Fibroblast of skin of left quadriceps (primary cell): ENCODE measurements around the gene CNNM4.

Source experiments
- DNase-seq, 2 experiments: peaks; one replicate each; pipeline ENCODE4 v3.0.0-alpha.2; 2013; ENCODE audit warnings: low read depth in 2 of 2

The CNNM4 gene

GRCh38 chr2:96832408-96832753 is 71.7 kb downstream of the CNNM4 start:
- no peak for DNase-seq

- DNase-seq = peak; percentile 19 to 23
Measured at GRCh38 chr2:96832754-96833507, 72.2 kb downstream of the CNNM4 start.

- DNase-seq = no peak
Measured at GRCh38 chr2:96835830-96836229, 75.1 kb downstream of the CNNM4 start.

- no peak for DNase-seq
Measured at GRCh38 chr2:96837575-96837974, 76.9 kb downstream of the CNNM4 start.

- DNase-seq = no peak
Measured at GRCh38 chr2:96838345-96839292, 77.9 kb downstream of the CNNM4 start.

GRCh38 chr2:96839293-96839874 is 78.7 kb downstream of the CNNM4 start:
- no peak for DNase-seq

- no peak for DNase-seq
Measured at GRCh38 chr2:96839875-96840850, 79.5 kb downstream of the CNNM4 start.

GRCh38 chr2:96841701-96842495 is 81.2 kb downstream of the CNNM4 start:
- no peak for DNase-seq

- DNase-seq = no peak
Measured at GRCh38 chr2:96842600-96842999, 81.9 kb downstream of the CNNM4 start.

- no peak for DNase-seq
Measured at GRCh38 chr2:96843538-96844268, 83.0 kb downstream of the CNNM4 start, which contains the start of gene ANKRD23. ANKRD23 (minus strand) TSS chr2:96844021; CDS start chr2:96843992, 29 bp downstream.

- DNase-seq = no peak
Measured at GRCh38 chr2:96844405-96844808, 83.7 kb downstream of the CNNM4 start.

- DNase-seq = no peak
Measured at GRCh38 chr2:96846825-96847224, 86.1 kb downstream of the CNNM4 start.

- DNase-seq = no peak
Measured at GRCh38 chr2:96847586-96847985, 86.9 kb downstream of the CNNM4 start.

- no peak for DNase-seq
Measured at GRCh38 chr2:96848264-96848663, 87.6 kb downstream of the CNNM4 start.

- DNase-seq = no peak
Measured at GRCh38 chr2:96852667-96853066, 92.0 kb downstream of the CNNM4 start.

- no peak for DNase-seq
Measured at GRCh38 chr2:96853321-96853720, 92.6 kb downstream of the CNNM4 start.

GRCh38 chr2:96856776-96857666 is 96.3 kb downstream of the CNNM4 start:
- DNase-seq = no peak

- DNase-seq = peak; percentile 95 to 96
Measured at GRCh38 chr2:96857667-96858372, 97.1 kb downstream of the CNNM4 start, which contains the start of gene ANKRD39. ANKRD39 (minus strand) TSS chr2:96858016; CDS start chr2:96857987, 29 bp downstream.
